NT2/D1 (cell line): ENCODE data around the gene PHEX.

Experiments used
- DNase-seq: peaks from one replicate; pipeline ENCODE4 v3.0.0-alpha.2; 2011; ENCODE audit warnings: low read depth, low spot score
- H3K27me3 ChIP-seq: 2 replicates; pipeline ENCODE4 v1.6.0; 2011; ENCODE audit warnings: mild to moderate bottlenecking; ENCODE audit not compliant: insufficient read length, insufficient read depth
- H3K36me3 ChIP-seq: 2 replicates; pipeline ENCODE4 v1.6.1; 2011; ENCODE audit warnings: mild to moderate bottlenecking, low read length, mixed read lengths; ENCODE audit not compliant: insufficient read depth, insufficient read length
- H3K4me1 ChIP-seq: 2 replicates; pipeline ENCODE4 v1.5.1; 2011; ENCODE audit not compliant: insufficient read depth, insufficient read length
- H3K4me3 ChIP-seq: 2 replicates; pipeline ENCODE4 v1.5.1; 2011; ENCODE audit warnings: low read depth; ENCODE audit not compliant: insufficient read length
- H3K9ac ChIP-seq: 2 replicates; pipeline ENCODE4 v1.6.0; 2011; ENCODE audit warnings: low read depth; ENCODE audit not compliant: insufficient read length
- H3K9me3 ChIP-seq: 2 replicates; pipeline ENCODE4 v1.5.1; 2011; ENCODE audit warnings: mild to moderate bottlenecking, low read length; ENCODE audit not compliant: insufficient read depth
- SUZ12 ChIP-seq: IDR thresholded peaks from 2 replicates; pipeline ENCODE4 v1.6.1; 2011; ENCODE audit not compliant: insufficient read length, insufficient read depth; ENCODE audit errors: extremely low read depth
- YY1 ChIP-seq: IDR thresholded peaks from 2 replicates; pipeline ENCODE4 v1.6.1; 2011; ENCODE audit not compliant: insufficient read length, insufficient read depth
- ZNF274 ChIP-seq: IDR thresholded peaks from 2 replicates; pipeline ENCODE4 v1.6.1; 2011; ENCODE audit warnings: mild to moderate bottlenecking, low read depth, low read length

Gene PHEX

GRCh38 chrX:22192419-22193060, 160.4 kb downstream of the PHEX start:
- H3K4me1 ChIP-seq, result no peaks in the 10 kb centered on the region
- TF ChIP-seq YY1, result no peak
- TF ChIP-seq ZNF274, result no peak
- no peak for TF ChIP-seq SUZ12
- no peaks in the 10 kb centered on the region for H3K36me3 ChIP-seq
- no peaks in the 10 kb centered on the region for H3K27me3 ChIP-seq
- H3K9ac ChIP-seq, result no peak overlapping the region
- DNase-seq, result peak; percentile 40
- H3K4me3 ChIP-seq, result no peak overlapping the region
- no peaks in the 10 kb centered on the region for H3K9me3 ChIP-seq

- Histone ChIP-seq H3K9ac (no peak overlapping the region), H3K36me3 (no peaks in the 10 kb centered on the region), H3K4me3 (no peak overlapping the region), H3K27me3 (no peaks in the 10 kb centered on the region), H3K4me1 (no peaks in the 10 kb centered on the region), H3K9me3 (no peaks in the 10 kb centered on the region)
- no peak for TF ChIP-seq YY1
- no peak for TF ChIP-seq ZNF274
- no peak for TF ChIP-seq SUZ12
- DNase-seq, result no peak
These were observed 161.9 kb downstream of the PHEX start for GRCh38 chrX:22193851-22194659.

GRCh38 chrX:22194660-22194945, 162.5 kb downstream of the PHEX start:
- Histone ChIP-seq H3K36me3 (no peaks in the 10 kb centered on the region), H3K9me3 (no peaks in the 10 kb centered on the region), H3K27me3 (no peaks in the 10 kb centered on the region), H3K9ac (no peak overlapping the region), H3K4me1 (no peaks in the 10 kb centered on the region), H3K4me3 (no peak overlapping the region)
- TF ChIP-seq YY1 (no peak), SUZ12 (no peak), ZNF274 (no peak)
- DNase-seq, result no peak

- Histone ChIP-seq H3K9me3 (no peaks in the 10 kb centered on the region), H3K4me1 (no peaks in the 10 kb centered on the region), H3K4me3 (no peak overlapping the region), H3K36me3 (no peaks in the 10 kb centered on the region), H3K9ac (no peak overlapping the region), H3K27me3 (no peaks in the 10 kb centered on the region)
- no peak for DNase-seq
- TF ChIP-seq YY1 (no peak), SUZ12 (no peak), ZNF274 (no peak)
These were observed 164.0 kb downstream of the PHEX start for GRCh38 chrX:22196149-22196548.

DNA sequence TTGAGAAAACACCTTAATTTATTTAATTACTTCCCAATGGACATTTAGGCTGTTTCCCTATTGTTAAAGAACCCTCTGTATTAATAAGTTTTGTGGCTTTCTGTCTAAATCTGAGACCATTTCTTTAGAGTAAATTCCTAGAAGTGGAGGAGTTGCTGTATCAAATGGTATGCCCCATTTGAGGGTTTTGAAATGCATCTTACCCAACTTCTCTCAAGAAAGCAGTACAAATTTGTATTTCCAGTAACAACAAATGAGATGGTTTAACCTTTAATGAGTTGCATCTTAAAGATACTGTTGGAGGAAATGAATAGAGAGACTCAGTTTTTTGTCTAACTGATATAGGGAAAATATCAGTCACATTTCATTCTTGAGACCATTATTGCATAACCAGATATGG, 170.1 kb downstream of the PHEX start:
- Histone ChIP-seq H3K4me3 (no peak overlapping the region), H3K36me3 (no peaks in the 10 kb centered on the region), H3K9me3 (no peaks in the 10 kb centered on the region), H3K9ac (no peak overlapping the region), H3K27me3 (no peaks in the 10 kb centered on the region), H3K4me1 (no peaks in the 10 kb centered on the region)
- no peak for DNase-seq
- TF ChIP-seq ZNF274, result no peak
- TF ChIP-seq YY1, result no peak
- no peak for TF ChIP-seq SUZ12

- no peak overlapping the region for H3K4me3 ChIP-seq
- no peak overlapping the region for H3K9ac ChIP-seq
- no peaks in the 10 kb centered on the region for H3K4me1 ChIP-seq
- no peak for DNase-seq
- H3K9me3 ChIP-seq, result no peaks in the 10 kb centered on the region
- H3K36me3 ChIP-seq, result no peaks in the 10 kb centered on the region
- TF ChIP-seq ZNF274 (no peak), YY1 (no peak), SUZ12 (no peak)
- no peaks in the 10 kb centered on the region for H3K27me3 ChIP-seq
These were observed 171.1 kb downstream of the PHEX start for GRCh38 chrX:22203186-22203585.

DNA sequence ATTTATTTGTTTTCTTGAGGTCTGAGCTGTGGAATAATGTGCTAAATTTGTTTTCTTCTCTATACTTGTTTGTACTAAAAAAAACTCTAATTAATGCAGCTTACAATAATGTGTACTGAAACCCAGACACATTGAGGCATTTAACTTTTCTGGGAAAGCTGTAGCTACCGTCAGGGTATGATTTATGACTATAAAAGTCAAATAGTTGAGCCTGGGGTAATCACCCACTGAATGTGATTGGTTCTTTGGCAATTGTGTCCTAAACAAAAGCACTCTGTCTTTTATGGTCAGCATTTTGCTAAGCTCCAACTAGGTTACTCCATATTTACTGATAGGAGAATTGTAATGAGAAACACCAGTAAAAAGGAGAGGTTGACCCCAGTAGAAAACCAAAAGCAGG, 174.7 kb downstream of the PHEX start:
- H3K36me3 ChIP-seq, result no peaks in the 10 kb centered on the region

More for the DNA sequence above, 174.7 kb downstream of the PHEX start:
- Histone ChIP-seq H3K27me3 (no peaks in the 10 kb centered on the region), H3K4me3 (no peak overlapping the region), H3K9ac (no peak overlapping the region), H3K4me1 (no peaks in the 10 kb centered on the region), H3K9me3 (no peaks in the 10 kb centered on the region)
- TF ChIP-seq YY1, result no peak
- no peak for TF ChIP-seq ZNF274
- no peak for TF ChIP-seq SUZ12
- DNase-seq, result no peak
